Neural progenitor cell (in vitro differentiated cells): ENCODE data around the gene ZSWIM5.

Source experiments
- CTCF ChIP-seq: fragments of 200-600 bp; sonication (generic); IDR thresholded peaks from 2 replicates; pipeline ENCODE4 v1.5.1; 2017; ENCODE audit warnings: antibody characterized with exemption, mild to moderate bottlenecking
- EZH2phosphoT487 ChIP-seq: fragments of 200-600 bp; sonication (generic); IDR thresholded peaks from 2 replicates; pipeline ENCODE4 v1.6.1; 2017; ENCODE audit warnings: antibody characterized with exemption

GRCh38 chr1:45044916-45045315, 161.5 kb downstream of the ZSWIM5 start:
- TF ChIP-seq CTCF (no peak), EZH2phosphoT487 (no peak)
